Astrocyte (in vitro differentiated cells and primary cell): ENCODE measurements around the gene GRID2. TPM values are rescaled to one million over a fixed set of nuclear protein-coding genes. Genes with fewer than 3 reads are reported as not detected.

Experiments used
- DNase-seq: peaks from one replicate; pipeline ENCODE4 v3.0.0-alpha.2; 2010; ENCODE audit warnings: low read depth
- FAIRE-seq: peaks from 2 replicates; lab custom pipeline; 2011; peaks lifted over from hg19 to GRCh38; lab: Jason Lieb, UNC
- H2AFZ ChIP-seq: 2 replicates; pipeline ENCODE4 v1.6.0; 2012; ENCODE audit warnings: low read depth, low read length, inconsistent platforms
- H3K27ac ChIP-seq: 2 replicates; pipeline ENCODE4 v1.5.1; 2011; ENCODE audit warnings: low read depth, low read length, inconsistent platforms
- H3K27me3 ChIP-seq: 2 replicates; pipeline ENCODE4 v1.6.0; 2011; ENCODE audit warnings: low read length, inconsistent platforms; ENCODE audit not compliant: insufficient read depth
- H3K36me3 ChIP-seq: 2 replicates; pipeline ENCODE4 v1.5.1; 2011; ENCODE audit warnings: low read length, inconsistent platforms; ENCODE audit not compliant: insufficient read depth
- H3K4me1 ChIP-seq: 2 replicates; pipeline ENCODE4 v1.5.1; 2011; ENCODE audit warnings: low read length, inconsistent platforms; ENCODE audit not compliant: insufficient read depth
- H3K4me2 ChIP-seq: 2 replicates; pipeline ENCODE4 v1.6.0; 2012; ENCODE audit warnings: low read length, inconsistent platforms
- H3K4me3 ChIP-seq: 2 replicates; pipeline ENCODE4 v1.5.1; 2011; ENCODE audit warnings: low read depth, mild to moderate bottlenecking, low read length, inconsistent platforms; ENCODE audit not compliant: insufficient read depth
- H3K79me2 ChIP-seq: 2 replicates; pipeline ENCODE4 v1.6.0; 2012; ENCODE audit warnings: mild to moderate bottlenecking, low read length, inconsistent platforms; ENCODE audit not compliant: insufficient read depth
- H3K9ac ChIP-seq: 2 replicates; pipeline ENCODE4 v1.6.0; 2012; ENCODE audit warnings: mild to moderate bottlenecking, low read length, inconsistent platforms
- H3K9me3 ChIP-seq: 2 replicates; pipeline ENCODE4 v1.5.1; 2012; ENCODE audit warnings: low read depth, mild to moderate bottlenecking, low read length, inconsistent platforms; ENCODE audit not compliant: insufficient read depth
- H4K20me1 ChIP-seq: 2 replicates; pipeline ENCODE4 v1.6.0; 2012; ENCODE audit warnings: low read length, inconsistent platforms; ENCODE audit not compliant: insufficient read depth
- H3K27ac Mint-ChIP-seq: one replicate; pipeline ENCODE4 v1.8.0; 2021; ENCODE audit warnings: mild to moderate bottlenecking, mixed read lengths; ENCODE audit not compliant: unreplicated experiment
- H3K27me3 Mint-ChIP-seq: one replicate; pipeline ENCODE4 v1.8.0; 2021; ENCODE audit warnings: low read depth, mixed read lengths; ENCODE audit not compliant: unreplicated experiment
- H3K36me3 Mint-ChIP-seq: one replicate; pipeline ENCODE4 v1.8.0; 2021; ENCODE audit warnings: low read depth, mixed read lengths; ENCODE audit not compliant: unreplicated experiment
- H3K4me1 Mint-ChIP-seq: one replicate; pipeline ENCODE4 v1.8.0; 2021; ENCODE audit warnings: low read depth, mixed read lengths; ENCODE audit not compliant: unreplicated experiment
- H3K4me3 Mint-ChIP-seq: one replicate; pipeline ENCODE4 v1.8.0; 2021; ENCODE audit warnings: mild to moderate bottlenecking, moderate library complexity, mixed read lengths; ENCODE audit not compliant: unreplicated experiment
- H3K9me3 Mint-ChIP-seq: one replicate; pipeline ENCODE4 v1.8.0; 2021; ENCODE audit warnings: mild to moderate bottlenecking, mixed read lengths; ENCODE audit not compliant: unreplicated experiment
- CTCF ChIP-seq: IDR thresholded peaks from 2 replicates; pipeline ENCODE4 v1.5.1; 2011; ENCODE audit warnings: low read depth, mild to moderate bottlenecking, inconsistent platforms, low read length, moderate library complexity; ENCODE audit not compliant: insufficient read depth
- EZH2 ChIP-seq: IDR thresholded peaks from 2 replicates; pipeline ENCODE4 v1.6.1; 2012; ENCODE audit warnings: mild to moderate bottlenecking, low read length, inconsistent platforms; ENCODE audit not compliant: insufficient read depth
- total RNA-seq: library from RNA; stranded (reverse); gene quantifications from 2 replicates; pipeline ENCODE4 v1.2.1, GENCODE V29; 2021

The GRID2 gene
- total RNA-seq, 1 donor from 2014 or later: 0.14 TPM

- H3K27me3 Mint-ChIP-seq: peaks cover 32% of the 10 kb centered on the region
- no peaks in the 10 kb centered on the region for H3K36me3 Mint-ChIP-seq
- DNase-seq: no peak
- H3K9me3 ChIP-seq: no peaks in the 10 kb centered on the region
- H3K27me3 ChIP-seq: peaks cover 5% of the 10 kb centered on the region
- H3K9me3 Mint-ChIP-seq: no peaks in the 10 kb centered on the region
- no peak overlapping the region for H3K27ac Mint-ChIP-seq
- H3K4me1 ChIP-seq: no peaks in the 10 kb centered on the region
- H3K27ac ChIP-seq: no peak overlapping the region
- H3K36me3 ChIP-seq: no peaks in the 10 kb centered on the region
- no peaks in the 10 kb centered on the region for H3K79me2 ChIP-seq
- H3K4me2 ChIP-seq: no peak overlapping the region
- H3K9ac ChIP-seq: no peak overlapping the region
- FAIRE-seq: no peak
- peaks cover 4% of the 10 kb centered on the region for H3K4me1 Mint-ChIP-seq
- H3K4me3 ChIP-seq: no peak overlapping the region
- H4K20me1 ChIP-seq: no peaks in the 10 kb centered on the region
- H2AFZ ChIP-seq: no peak overlapping the region
- H3K4me3 Mint-ChIP-seq: no peak overlapping the region
- TF ChIP-seq EZH2 (no peak), CTCF (no peak)
Observed at GRCh38 chr4:93813092-93813491, 1509.3 kb downstream of the GRID2 start.

- Histone ChIP-seq H3K27ac (no peak overlapping the region), H3K4me3 (no peak overlapping the region), H2AFZ (no peak overlapping the region), H3K4me2 (no peak overlapping the region), H3K9me3 (no peaks in the 10 kb centered on the region), H3K27me3 (peaks cover 7% of the 10 kb centered on the region), H3K36me3 (no peaks in the 10 kb centered on the region), H4K20me1 (no peaks in the 10 kb centered on the region), H3K79me2 (no peaks in the 10 kb centered on the region), H3K4me1 (no peaks in the 10 kb centered on the region), H3K9ac (no peak overlapping the region)
- Mint-ChIP-seq H3K4me3 (no peak overlapping the region), H3K36me3 (no peaks in the 10 kb centered on the region), H3K4me1 (peaks cover 4% of the 10 kb centered on the region), H3K9me3 (no peaks in the 10 kb centered on the region), H3K27me3 (peaks cover 33% of the 10 kb centered on the region), H3K27ac (no peak overlapping the region)
- no peak for FAIRE-seq
- DNase-seq: no peak
- TF ChIP-seq EZH2 (no peak), CTCF (no peak)
Observed at GRCh38 chr4:93814141-93814540, 1510.4 kb downstream of the GRID2 start.

GRCh38 chr4:93814722-93815121 lies 1511.0 kb downstream of the GRID2 start:
- no peaks in the 10 kb centered on the region for H3K9me3 ChIP-seq

More at GRCh38 chr4:93814722-93815121, 1511.0 kb downstream of the GRID2 start:
- H3K27ac Mint-ChIP-seq: no peak overlapping the region
- FAIRE-seq: no peak
- peaks cover 33% of the 10 kb centered on the region for H3K27me3 Mint-ChIP-seq
- no peak overlapping the region for H2AFZ ChIP-seq
- no peak for DNase-seq
- H3K9ac ChIP-seq: no peak overlapping the region
- H3K4me3 ChIP-seq: no peak overlapping the region
- H4K20me1 ChIP-seq: no peaks in the 10 kb centered on the region
- H3K79me2 ChIP-seq: no peaks in the 10 kb centered on the region
- peaks cover 7% of the 10 kb centered on the region for H3K27me3 ChIP-seq
- no peak overlapping the region for H3K4me3 Mint-ChIP-seq
- no peaks in the 10 kb centered on the region for H3K36me3 Mint-ChIP-seq
- no peaks in the 10 kb centered on the region for H3K4me1 ChIP-seq
- H3K4me1 Mint-ChIP-seq: peaks cover 4% of the 10 kb centered on the region
- no peaks in the 10 kb centered on the region for H3K36me3 ChIP-seq
- TF ChIP-seq EZH2 (no peak), CTCF (no peak)
- H3K27ac ChIP-seq: no peak overlapping the region
- no peaks in the 10 kb centered on the region for H3K9me3 Mint-ChIP-seq
- H3K4me2 ChIP-seq: no peak overlapping the region
